SHP77 treated with DMSO at 0.1 percent for 48 hours (cell line): ENCODE results near the gene ZNF507.

Experiments used
- DNase-seq: peaks from one replicate; lab custom pipeline; 2025; lab: John Stamatoyannopoulos, UW

The ZNF507 gene

DNA sequence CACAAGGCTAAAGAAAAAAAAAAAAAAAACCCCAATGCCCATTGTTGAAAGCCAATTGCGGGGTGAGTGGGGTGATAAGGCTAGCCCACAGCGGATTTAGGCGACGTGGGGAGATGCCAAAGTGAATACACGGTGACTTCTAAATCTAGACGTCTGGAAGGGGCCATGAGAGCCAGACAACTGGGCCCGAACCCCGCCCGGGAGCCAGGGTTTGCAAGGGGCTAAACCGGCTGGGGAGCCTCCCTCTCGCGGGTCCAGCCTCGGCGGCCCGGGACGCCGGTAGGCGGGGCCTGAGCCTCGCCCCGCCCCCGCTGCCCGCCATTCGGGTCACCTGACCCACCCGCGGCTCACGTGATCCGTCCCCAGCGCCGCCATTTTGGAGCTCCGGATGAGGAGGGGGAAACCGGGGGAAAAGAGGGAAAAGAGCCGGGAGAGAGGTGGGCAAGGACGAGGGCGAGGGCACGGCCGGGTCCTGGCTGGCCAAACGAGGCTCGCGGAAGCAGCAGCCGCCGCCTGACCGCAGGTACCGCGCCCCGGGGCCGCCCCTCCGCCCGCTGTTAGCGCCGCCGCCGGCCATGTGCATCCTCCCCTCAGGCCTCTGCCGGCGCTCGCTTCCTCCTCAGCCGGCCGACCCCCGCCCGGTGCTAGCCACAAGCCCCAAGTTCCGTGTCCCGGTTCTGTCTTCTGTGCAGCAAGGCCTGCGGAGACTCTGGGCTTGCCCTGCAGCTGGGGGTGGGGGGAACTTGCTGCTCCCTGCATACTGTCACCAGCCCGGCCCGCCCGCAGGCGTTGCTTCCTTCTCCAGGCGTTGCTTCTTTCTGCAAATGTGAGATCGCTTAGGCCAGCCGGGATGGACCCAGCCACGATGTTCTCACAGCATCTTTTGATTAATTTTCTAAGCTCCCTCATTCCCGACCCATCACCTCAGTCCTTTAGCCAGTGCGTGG, at the start of gene ZNF507:
TSS of gene ZNF507 (plus strand) at position 350 of the 947 bp plus-strand sequence. CDS start 7,221 bp downstream, outside the sequence.
- no peak for DNase-seq

DNA sequence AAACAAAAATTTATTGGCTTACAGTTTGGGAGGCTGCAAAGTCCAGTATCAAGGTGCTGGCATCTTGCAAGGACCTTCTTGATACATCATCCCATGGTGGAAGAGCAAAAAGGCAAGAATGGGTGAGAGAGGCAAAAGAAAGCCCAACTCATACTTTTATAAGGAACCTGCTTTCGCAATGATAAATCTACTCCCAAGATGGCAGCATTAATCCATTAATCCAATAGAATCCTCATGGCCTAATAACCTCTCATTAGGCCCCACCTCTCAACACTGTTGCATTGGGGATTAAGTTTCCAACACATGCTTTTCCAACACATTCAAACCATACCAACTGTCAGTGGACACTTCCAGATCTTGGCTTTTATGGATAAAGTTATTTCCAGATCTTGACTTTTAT, 48.7 kb upstream of the ZNF507 start:
- DNase-seq, result no peak

DNA sequence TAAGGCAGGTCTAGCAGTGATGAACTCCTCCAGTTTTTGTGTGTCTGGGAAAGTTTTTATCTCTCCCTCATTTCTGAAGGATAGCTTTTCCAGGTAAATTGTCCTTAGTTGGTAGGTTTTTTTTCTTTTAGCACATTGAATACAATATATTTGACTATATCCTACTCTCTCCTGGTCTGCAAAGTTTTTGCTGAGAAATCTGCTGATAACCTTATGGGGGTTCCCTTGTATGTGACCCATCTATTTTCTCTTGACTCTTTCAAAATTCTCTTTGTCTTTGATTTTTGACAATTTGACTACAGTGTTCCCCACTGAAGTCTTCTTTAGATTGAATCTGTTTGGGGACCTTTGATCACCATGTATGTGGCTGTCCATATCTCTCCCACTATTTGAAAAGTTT, 42.6 kb upstream of the ZNF507 start:
- DNase-seq, result no peak

DNA sequence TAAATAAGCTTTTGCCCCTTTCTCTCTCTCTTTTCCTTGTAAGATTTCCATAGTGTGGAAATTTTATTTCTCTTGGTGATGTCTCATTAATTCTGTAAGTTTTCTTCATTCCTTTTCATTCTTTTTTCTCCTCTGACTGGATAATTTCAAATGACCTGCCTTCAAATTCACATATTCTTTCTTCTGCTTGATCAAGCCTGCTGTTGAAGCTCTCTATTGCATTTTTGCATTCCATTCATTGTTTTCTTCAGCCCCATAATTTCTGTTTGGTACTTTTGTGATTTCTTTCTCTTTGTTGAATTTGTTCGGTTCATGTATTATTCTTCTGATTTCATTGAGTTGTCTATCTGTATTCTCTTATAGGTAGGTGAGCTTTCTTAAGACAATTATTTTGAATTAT, 42.2 kb upstream of the ZNF507 start:
- DNase-seq, result no peak

DNA sequence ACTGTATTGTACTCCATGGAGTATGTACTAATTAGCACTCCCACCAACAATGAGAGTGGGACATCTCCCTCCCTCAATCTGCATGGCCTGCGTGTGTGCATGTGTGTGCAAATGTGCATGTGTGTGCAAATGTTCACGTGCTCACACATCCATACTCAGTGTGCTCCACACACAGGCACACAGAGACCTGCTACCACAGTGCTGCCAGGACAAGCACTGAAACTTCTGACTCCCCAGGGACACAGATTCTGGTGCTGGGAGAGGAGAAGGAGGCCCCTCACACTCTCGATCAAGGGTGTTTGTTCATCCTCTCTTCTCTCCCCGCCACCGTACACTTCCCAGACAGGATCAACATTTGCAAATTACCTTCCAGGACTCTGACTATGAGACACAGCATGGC, 37.8 kb upstream of the ZNF507 start:
- no peak for DNase-seq

DNA sequence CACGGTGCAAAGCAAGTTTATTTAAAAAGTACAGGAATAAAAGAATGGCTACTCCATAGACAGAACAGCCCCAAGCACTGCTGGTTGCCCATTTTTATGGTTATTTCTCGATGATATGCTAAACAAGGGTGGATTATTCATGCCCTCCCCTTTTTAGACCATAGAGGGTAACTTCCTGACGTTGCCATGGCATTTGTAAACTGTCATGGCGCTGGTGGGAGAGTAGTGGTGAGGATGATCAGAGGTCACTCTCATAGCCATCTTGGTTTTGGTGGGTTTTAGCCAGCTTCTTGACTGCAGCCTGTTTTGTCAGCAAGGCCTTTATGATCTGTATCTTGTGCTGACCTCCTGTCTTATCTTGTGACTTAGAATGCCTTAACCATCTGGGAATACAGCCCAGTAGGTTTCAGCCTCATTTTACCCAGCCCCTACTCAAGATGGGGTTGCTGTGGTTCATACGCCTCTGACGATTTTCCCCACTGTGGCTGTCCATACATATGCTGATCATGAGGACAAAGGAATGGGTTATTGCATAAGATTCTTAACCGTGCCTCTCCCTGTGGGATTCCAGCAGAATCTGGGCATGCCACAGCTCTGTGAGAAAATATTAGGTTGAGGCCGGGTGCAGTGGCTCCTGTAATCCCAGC, 36.9 kb upstream of the ZNF507 start:
- no peak for DNase-seq

DNA sequence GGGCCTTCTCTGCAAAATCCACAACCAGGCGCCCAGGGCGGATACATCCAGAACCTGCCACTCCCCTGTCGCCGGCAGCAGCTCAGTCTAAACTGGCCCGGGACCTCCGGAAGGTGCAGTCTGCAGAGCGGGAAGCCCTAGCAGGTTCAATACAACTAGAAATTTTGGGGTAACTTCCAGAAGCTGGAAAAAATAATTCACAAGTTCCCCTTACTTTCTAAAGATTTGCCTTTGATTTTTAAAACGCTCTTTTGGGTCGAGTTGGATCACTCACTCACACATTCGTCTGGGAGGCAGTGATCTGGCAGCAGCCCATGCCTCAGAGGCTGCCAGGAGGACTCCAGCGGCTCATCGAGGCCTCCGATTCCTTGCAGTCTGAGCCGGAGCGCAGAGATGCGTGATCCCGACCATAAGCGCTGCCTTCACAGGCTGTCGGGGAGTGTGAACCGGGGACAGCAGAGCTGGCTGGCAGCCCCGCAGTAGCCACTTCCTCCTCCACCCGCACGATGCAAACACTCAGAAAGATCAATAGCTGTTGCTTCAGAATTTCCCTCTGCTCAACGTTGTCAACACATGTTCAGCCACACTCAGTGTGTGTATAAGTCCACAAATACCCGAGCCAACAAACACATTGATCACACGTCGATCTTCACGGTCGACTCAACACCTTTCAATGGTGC, 35.6 kb upstream of the ZNF507 start:
- no peak for DNase-seq

DNA sequence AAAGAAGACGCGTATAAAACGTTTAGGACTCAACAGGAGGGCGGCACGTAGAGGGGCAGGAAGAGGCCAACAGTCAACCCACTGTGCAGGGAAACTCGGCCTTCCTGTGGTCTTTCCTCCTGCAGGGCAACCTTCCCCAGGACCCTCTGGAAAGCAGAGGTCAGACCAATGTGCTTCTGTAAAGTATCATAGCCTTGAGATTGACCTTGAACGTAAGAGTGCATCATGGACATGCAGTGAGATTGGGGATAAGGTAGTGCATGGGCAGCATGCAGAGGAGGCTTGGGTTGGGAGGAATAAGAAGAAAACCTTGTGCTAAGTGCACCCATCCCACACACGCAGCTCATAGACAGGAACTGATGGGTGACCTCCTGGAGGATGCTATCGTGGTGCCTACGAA, 34.0 kb upstream of the ZNF507 start:
- DNase-seq, result no peak

DNA sequence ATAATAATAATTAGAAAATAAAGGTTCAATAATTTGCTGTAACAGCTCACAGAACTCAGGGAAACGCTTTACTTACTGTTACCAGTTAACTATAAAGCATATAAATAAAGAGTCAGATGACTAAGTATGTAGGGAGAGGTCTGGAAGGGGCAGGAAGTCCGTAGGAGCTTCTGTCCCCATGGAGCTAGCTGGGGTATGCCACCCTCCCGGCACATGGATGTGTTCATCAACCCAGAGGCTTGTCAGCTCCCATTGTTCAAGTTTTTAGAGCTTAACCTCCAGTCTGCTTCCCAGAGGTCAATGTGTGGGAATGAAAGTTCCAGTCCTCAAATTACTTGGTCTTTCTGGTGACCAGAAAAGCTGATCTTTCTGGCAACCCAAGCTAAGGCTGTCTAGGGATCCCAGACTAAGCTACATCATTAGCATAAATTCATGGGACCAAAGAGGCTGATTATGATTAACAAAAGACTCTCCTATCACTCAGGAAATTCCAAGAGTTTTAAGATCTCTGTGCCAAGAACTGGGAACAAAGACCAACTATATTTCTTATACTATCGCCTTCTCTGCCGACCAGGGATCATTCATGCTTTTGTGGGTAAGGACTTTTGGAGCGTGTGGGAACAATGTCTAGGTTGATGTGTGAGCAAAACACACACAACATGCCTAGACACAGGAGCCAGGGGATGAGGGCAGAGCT, 31.7 kb upstream of the ZNF507 start:
- no peak for DNase-seq

DNA sequence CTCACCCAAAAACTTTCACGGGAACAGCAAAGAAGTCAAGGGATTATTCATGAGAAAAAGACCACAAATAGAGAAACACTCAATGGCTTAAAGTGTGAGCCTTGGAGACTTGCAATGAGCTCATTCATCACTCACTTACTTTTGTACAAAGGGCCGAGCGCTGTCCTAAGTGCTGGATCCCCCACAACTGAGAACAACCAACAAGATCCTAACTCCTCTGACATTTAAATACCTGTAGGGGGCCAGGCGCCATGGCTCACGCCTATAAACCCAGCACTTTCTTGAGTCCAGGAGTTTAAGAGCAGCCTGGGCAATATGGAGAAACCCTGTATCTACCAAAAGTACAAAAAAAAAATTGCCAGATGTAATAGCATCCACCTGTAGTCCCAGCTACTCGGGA, 29.4 kb upstream of the ZNF507 start:
- DNase-seq, result no peak

DNA sequence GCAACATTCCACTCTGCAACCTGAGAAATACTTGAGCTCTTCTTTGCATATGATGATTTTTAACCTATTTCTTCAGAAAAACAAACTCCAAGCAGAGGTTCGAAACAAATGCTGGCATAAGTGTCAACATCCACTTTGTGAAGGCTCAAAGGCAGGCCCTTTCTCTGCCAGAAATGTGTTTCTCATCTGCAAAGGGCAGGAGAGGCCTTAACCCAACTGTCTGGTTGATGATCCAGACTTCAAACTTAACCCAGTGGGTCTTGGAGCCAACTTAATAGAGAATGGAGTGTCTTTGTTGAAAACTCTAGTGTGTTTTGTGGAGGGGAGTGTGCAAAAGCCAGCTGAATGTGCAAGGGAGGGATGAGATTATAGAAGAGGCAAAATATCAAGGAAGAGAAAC, 28.3 kb upstream of the ZNF507 start:
- no peak for DNase-seq

DNA sequence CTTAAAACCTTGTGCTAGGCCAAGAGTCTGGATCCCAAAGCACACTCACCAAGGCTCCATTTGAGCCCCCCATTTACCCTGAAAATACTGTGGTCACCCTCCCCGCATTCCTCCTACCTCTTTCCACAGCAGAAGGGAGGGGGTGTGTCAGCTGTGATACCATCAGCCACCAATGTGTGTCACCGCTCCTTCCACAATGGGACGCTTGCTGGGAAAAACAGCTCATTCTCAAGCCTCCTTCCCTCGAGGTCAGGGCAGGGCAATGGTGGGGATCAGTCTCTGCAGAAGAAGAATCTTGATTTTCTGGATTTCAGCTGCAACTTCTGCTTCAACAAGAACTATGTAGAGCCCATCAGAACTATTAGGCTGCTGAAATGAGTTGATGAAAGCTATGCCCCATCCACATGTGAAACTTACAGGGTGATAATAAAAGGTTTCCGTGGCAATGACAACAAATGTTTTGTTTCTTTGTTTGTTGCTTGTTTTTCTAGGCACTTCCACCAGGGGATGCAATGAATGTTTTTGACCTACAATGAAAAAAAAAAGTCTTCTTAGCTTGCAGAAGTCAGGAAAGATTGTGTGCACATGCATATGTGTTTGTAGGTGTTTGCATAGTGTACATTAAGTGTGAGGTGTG, 26.4 kb upstream of the ZNF507 start:
- DNase-seq, result no peak

DNA sequence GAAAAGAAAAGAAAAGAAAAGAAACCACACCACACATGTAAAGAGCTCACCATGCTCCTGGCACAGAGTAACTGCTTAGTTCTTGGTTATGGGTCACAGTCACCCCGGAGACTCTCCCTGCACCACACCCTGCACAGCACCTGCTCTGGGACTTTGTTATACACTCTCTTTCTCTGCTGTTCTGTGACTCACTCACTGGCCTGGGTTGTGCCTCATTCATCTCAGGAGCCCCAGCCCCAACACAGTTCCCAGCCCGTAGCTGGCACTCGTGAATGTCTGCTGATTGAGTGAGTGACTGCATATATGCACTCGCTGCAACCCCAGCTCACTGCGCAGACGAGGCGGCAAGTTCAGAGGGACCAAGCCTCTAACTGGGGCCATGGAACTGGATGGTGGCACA, 22.9 kb upstream of the ZNF507 start:
- DNase-seq, result no peak

DNA sequence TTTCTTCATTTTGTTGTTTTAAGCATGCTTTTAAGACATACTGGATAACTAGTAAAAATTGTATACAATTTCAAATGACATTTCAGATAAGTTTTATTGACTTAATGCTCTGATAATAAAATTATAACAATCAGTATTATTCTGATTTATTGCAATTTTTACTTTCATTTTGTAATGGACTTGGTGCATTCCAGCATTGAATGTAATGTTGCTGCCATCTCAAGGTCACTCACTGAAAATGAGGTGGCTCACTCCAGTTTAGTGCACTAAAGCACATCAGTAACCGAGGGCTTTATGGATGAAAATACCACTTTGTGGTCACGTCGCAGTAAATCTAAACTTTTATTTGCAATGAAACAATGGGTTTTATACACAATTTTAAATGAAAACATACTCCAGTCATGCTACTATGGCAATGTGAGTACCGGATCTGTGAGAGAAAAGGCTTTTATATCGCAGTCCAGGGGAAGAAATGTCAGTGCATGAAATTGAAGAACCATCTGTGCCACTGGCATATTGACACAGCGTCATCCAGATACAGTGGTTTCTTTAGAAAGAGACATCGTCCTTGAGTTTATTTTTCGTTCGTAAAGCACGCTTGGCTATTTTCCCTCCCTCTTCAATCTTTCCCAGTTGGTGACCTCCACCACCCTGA, 20.7 kb upstream of the ZNF507 start:
- no peak for DNase-seq

DNA sequence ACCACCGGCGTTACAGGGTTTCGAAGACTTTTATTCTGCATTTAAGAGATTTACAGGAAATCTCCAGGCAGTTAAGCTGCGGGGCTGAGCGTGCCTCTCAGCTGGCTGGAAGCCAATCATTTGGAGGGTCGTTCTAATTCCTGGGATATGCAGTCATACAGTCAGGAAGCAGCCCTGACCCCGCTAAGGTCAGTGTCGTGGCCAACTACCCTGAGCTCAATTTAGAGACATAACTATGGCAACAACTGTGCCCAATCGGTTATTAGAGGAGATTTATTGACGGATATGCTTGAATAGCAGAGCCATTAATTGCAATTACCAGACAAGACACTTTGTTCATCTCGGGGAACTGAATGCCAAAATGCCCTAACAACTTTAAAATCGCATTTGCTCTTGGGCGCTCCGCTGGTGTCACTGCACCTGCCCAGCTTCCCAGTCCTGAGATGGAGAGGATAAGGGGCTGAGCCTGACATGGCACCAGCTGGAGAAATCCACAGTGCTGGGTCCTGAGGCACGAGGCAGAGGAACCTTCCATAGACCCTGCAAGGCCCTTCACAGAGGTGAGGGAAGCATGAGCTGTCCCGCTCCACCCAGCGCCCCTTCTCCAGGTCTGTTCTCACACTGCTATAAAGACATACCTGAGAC, 15.1 kb upstream of the ZNF507 start:
- no peak for DNase-seq

DNA sequence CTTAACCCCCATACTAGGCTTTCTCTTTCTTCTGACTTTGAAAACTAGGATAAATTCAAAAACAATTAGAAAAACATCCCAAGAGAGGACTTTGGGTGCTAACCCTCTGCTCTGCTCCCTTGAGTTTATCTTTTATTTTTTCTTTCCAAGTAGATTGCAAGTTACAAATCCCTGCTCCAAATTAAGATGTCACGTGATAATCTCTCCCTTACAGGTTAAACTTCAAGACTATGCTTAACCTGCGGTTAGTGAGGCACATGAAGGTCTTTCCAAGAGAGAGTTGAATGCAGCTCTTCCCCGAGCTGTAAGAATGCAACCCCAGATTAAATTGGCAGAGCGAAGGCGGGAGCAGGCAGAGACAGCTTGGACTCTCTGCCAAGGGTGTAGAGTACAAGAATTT, 12.2 kb upstream of the ZNF507 start:
- DNase-seq, result no peak

DNA sequence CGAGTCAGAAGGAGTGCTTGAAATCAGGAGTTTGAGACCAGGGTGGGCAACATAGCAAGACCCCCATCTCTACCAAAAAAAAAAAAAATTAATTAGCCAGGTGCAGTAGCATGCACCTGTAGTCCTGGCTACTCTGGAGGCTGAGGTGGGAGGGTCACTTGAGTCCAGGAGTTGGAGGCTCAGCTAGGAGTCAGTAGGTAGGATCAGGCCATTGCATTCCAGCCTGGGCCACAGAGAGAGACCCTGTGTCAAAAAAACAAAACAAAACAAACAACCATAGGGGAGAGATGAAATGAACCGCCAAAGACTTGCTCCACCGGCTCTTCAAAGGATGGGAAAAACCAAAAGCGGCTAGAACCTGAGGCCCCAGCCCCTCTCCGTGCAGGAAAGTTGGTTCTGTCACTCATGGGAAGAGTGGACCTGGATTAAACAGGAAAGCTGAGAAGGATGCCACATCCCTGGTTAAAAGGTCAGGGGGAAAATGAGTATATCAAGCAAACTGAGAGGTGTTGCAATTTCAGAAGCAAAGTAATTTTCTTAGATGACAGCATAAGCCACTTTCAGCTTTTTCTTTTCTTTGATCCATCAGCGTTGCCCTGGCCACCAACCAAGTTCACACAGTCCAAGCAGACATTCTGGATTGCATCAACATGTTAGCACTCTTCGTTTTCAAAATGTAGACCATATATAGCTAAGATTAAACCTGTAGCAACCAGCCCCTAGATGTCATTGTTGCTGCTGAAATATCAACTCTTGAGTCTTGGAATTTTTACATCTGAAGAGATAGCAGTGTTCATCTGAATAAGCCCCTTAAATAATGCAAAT, 8.9 kb upstream of the ZNF507 start:
- no peak for DNase-seq

DNA sequence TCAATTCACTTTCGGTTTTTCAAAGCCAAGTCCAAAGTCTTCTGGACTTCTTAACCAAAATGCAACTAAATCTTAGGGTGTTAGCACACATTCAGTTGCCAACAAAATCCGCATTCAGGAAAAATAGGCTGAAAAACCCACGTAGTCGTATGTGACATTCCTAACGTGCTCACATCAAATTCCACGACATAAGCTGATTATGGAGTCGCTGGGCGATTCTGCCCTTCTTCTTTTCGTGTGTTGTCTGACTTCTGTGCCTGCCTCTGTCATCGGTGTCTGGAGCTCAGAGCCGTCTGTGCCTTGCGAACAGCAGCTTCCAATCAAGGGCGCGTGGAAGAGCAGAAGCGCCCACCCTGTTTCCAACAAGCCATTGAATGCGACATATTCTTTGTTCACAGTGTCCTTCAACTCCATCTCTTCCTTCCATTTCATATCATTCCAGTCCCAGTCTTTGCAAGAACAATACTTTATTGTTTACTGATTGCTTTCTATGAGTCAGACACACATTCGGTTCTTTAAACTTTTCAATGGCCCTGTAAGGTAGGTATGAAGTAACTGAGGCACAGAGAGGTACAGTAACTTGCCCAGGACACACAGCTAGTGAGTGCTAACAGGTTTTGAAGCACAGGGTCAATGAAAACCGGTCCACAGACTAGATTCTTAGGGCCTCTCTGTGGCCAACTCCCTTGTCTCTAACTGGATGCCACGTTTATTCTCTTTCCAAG, 8.2 kb upstream of the ZNF507 start:
- no peak for DNase-seq

DNA sequence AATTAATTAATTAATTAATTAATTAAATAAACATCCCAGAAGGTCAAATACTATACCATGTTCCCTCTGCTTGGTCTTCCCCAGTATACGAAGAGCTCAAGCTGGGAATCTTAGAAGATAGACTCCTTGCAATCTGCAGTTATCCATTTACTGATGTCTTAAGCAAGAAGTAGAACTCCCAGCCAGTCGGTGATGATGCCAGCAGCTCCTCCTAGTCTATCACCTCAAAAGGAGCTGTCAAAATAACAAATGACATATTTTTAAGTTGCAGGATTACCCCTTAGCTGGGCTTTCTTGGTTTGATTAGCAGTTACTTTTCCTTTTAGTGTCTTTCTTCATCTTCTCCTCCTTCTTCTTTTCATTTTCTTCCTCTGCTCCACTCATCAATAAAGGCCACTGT, 6.0 kb upstream of the ZNF507 start:
- DNase-seq, result no peak
